Skeletal muscle tissue (tissue), 4 donors: ENCODE measurements around the gene PHF21B. TPM values are rescaled to one million over a fixed set of nuclear protein-coding genes. Genes with fewer than 3 reads are reported as not detected.

Source experiments
- H3K27ac ChIP-seq: one replicate; pipeline ENCODE4 v1.7.0; 2013; ENCODE audit warnings: mild to moderate bottlenecking, low read depth, low read length, inconsistent platforms
- H3K27me3 ChIP-seq, 3 donors: one replicate each; pipeline ENCODE4 v1.7.0; 2013; ENCODE audit warnings: low read length in 3 of 3; ENCODE audit not compliant: control insufficient read depth in 3 of 3, insufficient read depth in 3 of 3
- H3K36me3 ChIP-seq, 3 donors: one replicate each; pipeline ENCODE4 v1.7.0; 2013; ENCODE audit warnings: low read length in 3 of 3; ENCODE audit not compliant: control insufficient read depth in 3 of 3, insufficient read depth in 3 of 3
- H3K4me1 ChIP-seq, 3 donors: one replicate each; pipeline ENCODE4 v1.7.0; 2013; ENCODE audit warnings: low read length in 3 of 3, mild to moderate bottlenecking in 3 of 3; ENCODE audit not compliant: control insufficient read depth in 3 of 3, insufficient read depth in 3 of 3
- H3K4me3 ChIP-seq, 3 donors: one replicate each; pipeline ENCODE4 v1.7.0; 2013; ENCODE audit warnings: low read length in 3 of 3
- H3K9ac ChIP-seq, 3 donors: one replicate each; pipeline ENCODE4 v1.7.0; 2013; ENCODE audit warnings: low read length in 3 of 3, mild to moderate bottlenecking in 3 of 3, moderate library complexity in 2 of 3, low read depth in 1 of 3
- H3K9me3 ChIP-seq, 3 donors: one replicate each; pipeline ENCODE4 v1.7.0; 2013; ENCODE audit warnings: low read length in 3 of 3; ENCODE audit not compliant: control insufficient read depth in 3 of 3
- total RNA-seq: library from RNA; depleted of rRNA; stranded (reverse); fragments of >200 nt; gene quantifications from one replicate; pipeline ENCODE4 v1.2.3, GENCODE V29; 2014
- donor health status: Osteomylitis.

Gene PHF21B
- total RNA-seq, 1 donor from 2014 or later: 1.0 TPM

DNA sequence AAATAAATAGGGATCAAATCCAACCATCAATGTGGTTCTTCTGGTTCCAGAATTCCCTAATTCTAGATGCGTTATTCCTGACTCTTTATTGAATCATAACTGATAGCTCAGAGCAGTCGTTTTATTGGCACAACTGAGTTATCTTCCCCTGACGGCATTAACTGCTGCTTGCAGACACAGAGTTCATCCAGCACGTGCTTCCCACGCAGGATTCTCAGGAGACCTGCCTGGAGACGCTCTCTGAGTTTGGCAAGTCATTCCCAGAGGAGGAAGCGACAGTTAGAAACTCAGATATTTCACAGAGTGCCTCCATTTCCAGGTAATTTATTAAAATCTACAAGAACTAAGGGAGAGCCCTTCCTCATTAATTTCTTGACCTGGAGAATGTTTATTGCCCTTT lies 35.4 kb upstream of the PHF21B start:
- Histone ChIP-seq H3K9ac (no peak overlapping the region), H3K27ac (no peak overlapping the region), H3K27me3 (peaks cover 15 to 48% (median 40%) of the 10 kb centered on the region in 3 donors), H3K36me3 (no peaks in the 10 kb centered on the region), H3K9me3 (peaks cover 0 to 2% (median 0%) of the 10 kb centered on the region in 3 donors), H3K4me1 (no peaks in the 10 kb centered on the region), H3K4me3 (no peak overlapping the region)

DNA sequence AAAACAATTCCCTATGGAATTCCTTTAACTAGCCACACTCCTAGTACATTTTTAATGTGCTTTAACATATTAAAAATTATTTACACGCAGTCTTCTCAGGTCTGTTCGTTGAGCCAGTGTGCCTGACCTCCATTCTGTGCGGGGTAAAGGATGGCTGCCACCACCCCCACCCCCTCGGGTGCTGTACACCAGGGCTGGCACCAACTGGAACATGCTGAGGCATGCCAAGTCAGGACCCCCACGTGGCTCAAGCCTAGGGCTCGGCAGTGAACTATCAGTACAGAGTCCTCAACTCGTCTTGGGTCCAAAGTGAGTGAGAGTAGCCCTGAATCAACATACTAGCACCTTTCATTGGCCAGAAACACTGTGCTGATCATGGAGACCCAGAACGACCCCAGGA lies 32.5 kb upstream of the PHF21B start:
- H3K9ac ChIP-seq: no peak overlapping the region
- no peak overlapping the region for H3K27ac ChIP-seq
- H3K27me3 ChIP-seq: peaks cover 12 to 49% (median 23%) of the 10 kb centered on the region in 3 donors
- H3K4me1 ChIP-seq: no peaks in the 10 kb centered on the region
- H3K9me3 ChIP-seq: peaks cover 0 to 3% (median 2%) of the 10 kb centered on the region in 3 donors
- H3K36me3 ChIP-seq: no peaks in the 10 kb centered on the region
- no peak overlapping the region for H3K4me3 ChIP-seq

DNA sequence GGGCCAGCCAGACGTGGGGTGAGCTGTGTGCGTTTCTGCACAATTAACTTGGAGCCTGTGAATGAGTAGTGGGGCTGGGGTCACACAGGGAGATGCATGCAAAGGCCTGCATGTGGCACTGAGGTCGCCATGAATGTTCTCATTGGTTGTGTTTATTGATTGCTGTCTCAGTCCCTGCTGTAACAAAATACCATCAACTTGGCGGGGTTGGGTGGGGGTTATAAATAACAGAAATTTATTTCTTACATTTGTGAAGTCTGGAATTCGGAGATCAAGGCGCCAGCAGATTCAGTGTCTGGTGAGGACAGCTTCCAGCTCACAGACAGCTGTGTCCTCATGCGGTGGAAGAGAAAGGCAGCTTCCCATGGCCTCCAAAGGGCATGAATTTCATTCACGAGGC lies 29.3 kb upstream of the PHF21B start:
- peaks cover 27 to 61% (median 35%) of the 10 kb centered on the region in 3 donors for H3K27me3 ChIP-seq

DNA sequence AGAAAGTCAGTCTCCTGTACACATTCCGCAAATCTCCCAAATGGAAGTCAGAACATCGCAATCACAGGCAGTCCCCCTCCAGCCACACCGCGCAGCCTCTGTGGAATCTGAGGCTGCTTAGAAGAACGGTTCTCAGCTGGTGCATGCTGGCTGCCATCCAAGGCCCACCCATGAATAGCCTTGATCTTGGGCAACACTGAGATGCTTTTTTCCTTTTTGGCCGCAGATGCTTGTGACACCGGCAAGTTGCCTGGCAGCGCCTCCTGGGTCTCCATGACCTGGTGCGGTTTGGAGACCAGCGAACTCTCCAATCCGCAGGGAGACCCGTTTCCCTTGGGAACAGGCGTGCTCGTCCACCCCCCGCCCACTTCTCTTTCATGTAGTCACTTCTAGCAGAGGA lies 26.3 kb upstream of the PHF21B start:
- Histone ChIP-seq H3K9me3 (peaks cover 0 to 3% (median 0%) of the 10 kb centered on the region in 3 donors), H3K27me3 (peaks cover 26 to 65% (median 37%) of the 10 kb centered on the region in 3 donors), H3K4me1 (no peaks in the 10 kb centered on the region), H3K36me3 (no peaks in the 10 kb centered on the region), H3K4me3 (no peak overlapping the region), H3K27ac (no peak overlapping the region), H3K9ac (no peak overlapping the region)

More for the DNA sequence above, 29.3 kb upstream of the PHF21B start:
- Histone ChIP-seq H3K9me3 (peaks cover 0 to 3% (median 2%) of the 10 kb centered on the region in 3 donors), H3K4me1 (no peaks in the 10 kb centered on the region), H3K4me3 (no peak overlapping the region), H3K27ac (no peak overlapping the region), H3K36me3 (no peaks in the 10 kb centered on the region), H3K9ac (no peak overlapping the region)

DNA sequence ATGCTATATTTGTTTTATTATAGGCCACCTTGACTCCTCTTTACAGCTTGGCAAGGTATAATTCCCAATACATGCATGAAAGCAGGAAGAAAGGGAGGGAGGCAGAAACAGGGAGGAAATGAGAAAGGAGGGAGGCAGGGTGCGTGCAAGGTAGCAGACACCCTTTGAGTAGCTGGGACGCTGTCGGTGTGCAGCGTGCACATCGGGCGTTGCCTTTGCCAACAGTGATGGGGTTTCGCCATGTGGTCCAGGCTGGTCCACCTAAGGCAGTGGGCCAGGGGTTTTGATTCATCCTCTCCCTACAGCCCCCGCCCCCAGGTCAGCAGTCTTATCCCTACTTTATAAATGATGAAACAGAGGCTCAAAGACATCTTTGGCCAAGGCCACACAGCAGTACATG lies 25.0 kb upstream of the PHF21B start:
- H3K9me3 ChIP-seq: peaks cover 0 to 3% (median 0%) of the 10 kb centered on the region in 3 donors
- no peaks in the 10 kb centered on the region for H3K36me3 ChIP-seq
- H3K4me1 ChIP-seq: no peaks in the 10 kb centered on the region
- H3K27ac ChIP-seq: no peak overlapping the region
- no peak overlapping the region for H3K9ac ChIP-seq
- no peak overlapping the region for H3K4me3 ChIP-seq
- H3K27me3 ChIP-seq: peaks cover 24 to 56% (median 43%) of the 10 kb centered on the region in 3 donors

DNA sequence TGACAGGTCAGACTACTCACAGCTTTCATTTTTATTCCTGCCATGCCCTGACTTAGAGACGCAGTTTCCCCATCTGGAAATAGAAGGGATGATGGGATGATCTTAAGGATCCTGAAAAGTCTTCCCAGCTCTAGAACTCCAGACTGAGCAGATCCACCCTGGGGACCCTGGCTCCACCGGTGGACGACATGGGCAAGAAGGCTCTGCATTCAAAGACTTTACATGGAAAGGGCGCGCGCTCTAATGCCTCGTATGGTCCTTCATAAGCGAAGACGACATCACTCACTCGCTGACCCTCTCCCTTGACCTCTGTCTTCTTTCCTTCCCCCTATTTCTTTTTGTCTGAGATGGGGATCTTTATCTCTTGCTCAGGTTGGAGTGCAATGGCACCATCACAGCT lies 24.4 kb upstream of the PHF21B start:
- no peaks in the 10 kb centered on the region for H3K4me1 ChIP-seq
- peaks cover 0 to 3% (median 0%) of the 10 kb centered on the region in 3 donors for H3K9me3 ChIP-seq
- no peak overlapping the region for H3K4me3 ChIP-seq
- H3K27ac ChIP-seq: no peak overlapping the region
- H3K9ac ChIP-seq: no peak overlapping the region
- H3K27me3 ChIP-seq: peaks cover 28 to 53% (median 49%) of the 10 kb centered on the region in 3 donors
- H3K36me3 ChIP-seq: no peaks in the 10 kb centered on the region

DNA sequence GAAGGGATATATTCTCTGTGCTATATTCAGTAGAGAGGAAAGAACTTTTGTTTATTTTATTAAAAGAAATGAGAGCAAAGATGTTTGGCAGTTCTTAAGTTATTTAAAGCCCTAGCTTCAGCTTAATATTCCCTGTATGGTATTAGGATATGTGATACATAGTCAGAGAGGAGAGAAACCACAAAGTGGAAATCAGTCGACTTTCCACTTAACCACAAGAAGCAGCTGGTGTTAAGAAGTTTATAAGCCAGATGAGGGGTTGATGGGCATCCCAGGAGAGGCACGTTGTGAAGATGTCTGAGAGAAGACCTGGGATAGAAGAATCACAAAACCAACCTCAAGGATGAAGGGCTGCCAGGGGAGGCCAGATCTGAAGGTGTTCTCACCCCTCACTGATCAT lies 23.3 kb upstream of the PHF21B start:
- Histone ChIP-seq H3K27ac (no peak overlapping the region), H3K36me3 (no peaks in the 10 kb centered on the region), H3K9me3 (peaks cover 0 to 3% (median 0%) of the 10 kb centered on the region in 3 donors), H3K4me3 (no peak overlapping the region), H3K27me3 (peaks cover 28 to 55% (median 45%) of the 10 kb centered on the region in 3 donors), H3K4me1 (no peaks in the 10 kb centered on the region), H3K9ac (no peak overlapping the region)

DNA sequence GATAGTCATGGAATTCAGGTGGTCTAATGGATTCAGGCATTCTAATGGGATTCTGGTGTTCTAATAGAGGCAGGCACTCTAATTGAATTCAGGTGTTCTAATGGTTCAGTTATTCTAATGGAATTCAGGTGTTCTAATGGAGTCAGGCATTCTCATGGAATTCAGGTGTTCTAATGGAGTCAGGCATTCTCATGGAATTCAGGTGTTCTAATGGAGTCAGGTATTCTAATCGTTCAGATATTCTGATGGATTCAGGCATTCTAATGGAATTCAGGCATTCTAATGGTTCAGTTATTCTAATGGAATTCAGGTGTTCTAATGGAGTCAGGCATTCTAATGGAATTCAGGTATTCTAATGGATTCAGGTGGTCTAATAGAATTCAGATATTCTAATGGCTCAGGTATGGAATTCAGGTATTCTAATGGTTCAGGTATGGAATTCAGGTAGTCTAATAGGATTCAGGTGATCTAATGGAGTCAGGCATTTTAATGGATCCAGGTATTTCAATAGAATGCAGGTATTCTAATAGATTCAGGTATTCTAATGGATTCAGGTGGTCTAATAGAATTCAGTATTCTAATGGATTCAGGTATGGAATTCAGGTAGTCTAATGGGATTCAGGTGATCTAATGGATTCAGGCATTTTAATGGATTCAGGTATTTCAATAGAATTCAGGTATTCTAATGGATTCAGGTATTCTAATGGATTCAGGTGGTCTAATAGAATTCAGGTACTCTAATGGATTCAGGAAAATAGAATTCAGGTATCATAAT lies 22.0 kb upstream of the PHF21B start:
- no peaks in the 10 kb centered on the region for H3K4me1 ChIP-seq
- H3K4me3 ChIP-seq: no peak overlapping the region
- no peaks in the 10 kb centered on the region for H3K36me3 ChIP-seq
- no peak overlapping the region for H3K9ac ChIP-seq
- H3K27ac ChIP-seq: no peak overlapping the region
- peaks cover 17 to 54% (median 36%) of the 10 kb centered on the region in 3 donors for H3K27me3 ChIP-seq
- H3K9me3 ChIP-seq: no peaks in the 10 kb centered on the region

DNA sequence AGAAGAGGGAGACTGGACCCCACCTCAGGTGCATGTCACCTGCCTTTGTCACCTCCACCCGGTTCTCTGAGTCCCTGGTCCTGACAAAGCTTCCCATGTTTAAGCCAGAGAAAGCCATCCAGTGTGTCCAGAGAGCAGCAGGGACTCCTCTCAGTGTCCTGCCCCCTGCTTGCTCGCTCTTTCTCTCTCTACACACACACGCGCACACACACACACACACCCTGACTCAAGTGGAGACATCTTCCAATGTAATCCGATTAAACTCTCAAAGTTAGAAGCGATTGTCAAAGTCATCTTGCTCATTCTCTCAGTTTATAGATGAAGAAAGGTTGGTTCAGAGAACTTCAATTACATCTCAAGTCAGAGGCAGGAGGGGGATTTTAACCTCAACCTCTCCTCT lies 19.7 kb upstream of the PHF21B start:
- H3K9ac ChIP-seq: no peak overlapping the region
- no peaks in the 10 kb centered on the region for H3K4me1 ChIP-seq
- no peaks in the 10 kb centered on the region for H3K36me3 ChIP-seq
- H3K27ac ChIP-seq: no peak overlapping the region
- H3K4me3 ChIP-seq: no peak overlapping the region
- H3K9me3 ChIP-seq: no peaks in the 10 kb centered on the region
- H3K27me3 ChIP-seq: peaks cover 9 to 39% (median 19%) of the 10 kb centered on the region in 3 donors

DNA sequence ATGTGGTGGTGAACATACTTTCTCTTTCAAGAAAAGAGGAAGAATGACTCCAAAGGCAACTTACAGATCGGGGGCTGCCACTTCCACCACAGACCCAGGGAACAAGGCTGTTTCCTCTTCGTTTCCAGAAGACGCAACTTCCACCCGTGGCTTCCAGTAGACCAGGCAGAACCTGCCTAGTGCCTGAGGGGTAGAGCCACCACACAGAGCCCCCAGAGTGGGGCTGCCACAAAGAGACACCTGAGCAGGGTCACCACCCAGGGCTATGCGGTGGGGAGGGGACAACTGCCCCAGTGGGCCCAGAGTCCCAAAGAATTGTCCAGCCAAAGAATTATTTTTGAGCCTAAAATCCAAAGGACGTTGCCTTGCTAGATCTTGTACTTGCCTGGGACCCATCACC lies 16.7 kb upstream of the PHF21B start:
- no peak overlapping the region for H3K9ac ChIP-seq
- no peak overlapping the region for H3K4me3 ChIP-seq
- H3K4me1 ChIP-seq: no peaks in the 10 kb centered on the region
- peaks cover 11 to 51% (median 15%) of the 10 kb centered on the region in 3 donors for H3K27me3 ChIP-seq
- H3K36me3 ChIP-seq: no peaks in the 10 kb centered on the region
- H3K9me3 ChIP-seq: no peaks in the 10 kb centered on the region
- H3K27ac ChIP-seq: no peak overlapping the region
